ENCODE measurements around the gene ZMIZ2. TPM values are rescaled to one million over a fixed set of nuclear protein-coding genes. Genes with fewer than 3 reads are reported as not detected.

ZMIZ2 gene
- polyA plus RNA-seq, 3 donors = 1.9 to 72.8 (median 3.3) TPM

DNA sequence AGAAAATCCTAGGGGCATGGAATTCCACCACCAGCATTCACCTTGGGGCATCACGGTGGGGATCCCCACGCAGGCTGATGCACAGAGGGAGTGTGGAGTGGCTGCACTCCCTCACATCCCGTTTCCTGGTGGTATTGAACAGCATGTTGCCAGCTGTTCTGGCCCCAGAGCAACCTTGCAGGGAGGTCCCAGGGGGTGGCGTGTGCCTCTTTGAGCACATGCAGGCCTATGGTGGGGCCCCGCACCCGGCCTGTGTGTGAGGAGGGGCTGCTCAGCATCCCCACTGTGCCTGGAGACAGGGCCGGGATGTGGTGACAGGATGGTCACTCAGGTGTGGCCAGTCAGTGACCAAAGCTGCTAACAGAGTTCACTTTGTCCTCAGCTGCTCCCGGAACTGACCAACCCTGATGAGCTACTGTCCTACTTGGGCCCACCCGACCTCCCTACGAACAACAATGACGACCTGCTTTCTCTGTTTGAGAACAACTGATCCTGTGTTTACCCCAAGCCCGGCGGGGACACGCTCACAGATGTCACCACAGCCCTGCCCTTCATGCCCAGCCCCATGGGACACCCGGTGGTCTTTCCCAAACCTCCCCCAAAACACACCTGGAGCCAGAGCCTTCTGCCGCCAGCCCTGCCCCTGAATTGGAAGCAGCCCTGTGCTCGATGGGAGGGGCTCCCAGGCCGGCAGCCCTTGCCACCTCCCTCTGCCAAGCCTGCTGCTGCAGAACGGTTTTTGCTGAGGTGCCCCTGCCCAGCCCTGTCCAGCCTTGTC is 18.7 kb downstream of the ZMIZ2 start:
- H3K4me2 ChIP-seq (replicated peaks; ENCODE audit: extremely low read depth, low read length, poor library complexity, severe bottlenecking) = no peak overlapping the region

More for the DNA sequence above, 18.7 kb downstream of the ZMIZ2 start:
- Histone ChIP-seq H3K9me3 (replicated peaks in 1 of 2; ENCODE audit: control insufficient read depth in 1 of 2, insufficient read depth in 1 of 2, low read length in 2 of 2) (no peaks in the 10 kb centered on the region), H3K36me3 (replicated peaks in 1 of 2; ENCODE audit: control insufficient read depth in 1 of 2, insufficient read depth in 2 of 2, low read length in 2 of 2) (peaks cover 54 to 58% of the 10 kb centered on the region in 2 donors), H3K27ac (ENCODE audit: low read depth in 1 of 2, low read length in 2 of 2) (peak overlapping the region; percentile 36 to 48), H2AFZ (ENCODE audit: insufficient read depth, low read depth, low read length, poor library complexity, severe bottlenecking) (no peak overlapping the region), H3K27me3 (ENCODE audit: control insufficient read depth in 2 of 2, insufficient read depth in 2 of 2, low read length in 2 of 2) (no peaks in the 10 kb centered on the region), H3K9ac (ENCODE audit: insufficient read depth, low read length, poor library complexity, severe bottlenecking) (peak overlapping the region; percentile 32), H3K4me1 (ENCODE audit: control insufficient read depth in 1 of 2, insufficient read depth in 2 of 2, low read length in 2 of 2) (peaks cover 35 to 38% of the 10 kb centered on the region in 2 donors), H3K79me2 (ENCODE audit: insufficient read depth, low read length) (no peaks in the 10 kb centered on the region), H4K20me1 (ENCODE audit: insufficient read depth, low read length) (no peaks in the 10 kb centered on the region), H3K4me3 (replicated peaks in 1 of 3; ENCODE audit: low read depth in 2 of 3, low read length in 3 of 3) (no peak overlapping the region)
- no peak for TF ChIP-seq CTCF (IDR thresholded peaks at IDR 0.05)
- Mint-ChIP-seq H3K36me3 (peaks cover 54 to 61% of the 10 kb centered on the region in 2 donors), H3K27me3 (ENCODE audit: low read depth in 3 of 3) (peaks cover 5 to 6% (median 6%) of the 10 kb centered on the region in 3 donors), H3K27ac (peak overlapping the region in 6 of 7 donors; percentile 48 to 90 (median 82)), H3K4me3 (no peak overlapping the region), H3K9me3 (no peaks in the 10 kb centered on the region), H3K4me1 (peaks cover 40% of the 10 kb centered on the region)
- WGBS (ENCODE audit: insufficient coverage) = 96% methylated on average over 19 of the region's 19 CpGs
- no peak for DNase-seq
- intact Hi-C loops (cut with micrococcal nuclease) = loop anchor here in 1 of 2 donors (10.0 kb wide), 1 partner anchor 167 kb away; no protein-coding TSS in a partner anchor
